Raji (cell line): Measurements from ENCODE around the gene MEGF10.

Experiments used
- POLR2A ChIP-seq: IDR thresholded peaks from 2 replicates; pipeline ENCODE4 v1.6.1; 2011; ENCODE audit warnings: low read depth, low read length, control low read depth; ENCODE audit not compliant: insufficient read depth

The MEGF10 gene

DNA sequence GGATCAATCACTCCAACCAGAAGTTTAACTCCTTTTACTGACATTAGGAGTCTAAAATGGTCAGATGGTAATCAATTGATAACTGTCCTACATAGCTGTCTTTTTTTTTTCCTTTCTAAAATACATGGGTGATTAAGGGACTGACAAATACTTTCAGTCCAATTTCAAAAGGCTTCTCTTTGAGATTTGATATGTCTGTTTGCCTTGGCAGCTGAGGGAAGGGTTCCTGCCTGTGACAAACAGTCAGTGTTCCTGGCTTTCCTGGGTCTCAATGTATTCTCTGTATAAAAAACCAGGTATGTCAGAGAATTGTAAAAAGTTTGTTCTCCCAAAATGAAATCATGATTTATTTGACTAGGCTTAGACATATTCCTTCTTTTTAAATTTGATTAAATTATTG, 84.5 kb downstream of the MEGF10 start:
- TF ChIP-seq POLR2A = no peak

- TF ChIP-seq POLR2A = no peak
These were observed 85.0 kb downstream of the MEGF10 start for GRCh38 chr5:127375544-127376091.

DNA sequence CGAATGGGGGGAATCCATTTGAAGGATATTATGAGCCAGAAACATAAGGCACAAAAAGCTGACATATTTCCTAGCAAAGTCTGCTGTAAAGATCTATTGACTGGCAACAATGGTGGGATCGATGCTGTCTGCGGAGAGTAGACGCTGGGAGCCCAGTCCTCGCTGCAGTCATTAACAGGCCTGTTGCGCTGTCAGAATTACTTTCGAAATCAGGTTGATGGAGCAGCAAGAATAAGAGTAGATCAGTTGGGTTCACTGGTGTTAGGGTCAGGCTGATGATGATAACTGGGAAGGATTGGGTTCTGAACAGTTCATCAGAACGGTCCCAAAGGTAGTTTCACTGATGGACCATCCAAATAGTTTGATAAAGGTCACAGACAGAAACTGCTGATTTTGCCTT, 87.1 kb downstream of the MEGF10 start:
- TF ChIP-seq POLR2A = no peak

DNA sequence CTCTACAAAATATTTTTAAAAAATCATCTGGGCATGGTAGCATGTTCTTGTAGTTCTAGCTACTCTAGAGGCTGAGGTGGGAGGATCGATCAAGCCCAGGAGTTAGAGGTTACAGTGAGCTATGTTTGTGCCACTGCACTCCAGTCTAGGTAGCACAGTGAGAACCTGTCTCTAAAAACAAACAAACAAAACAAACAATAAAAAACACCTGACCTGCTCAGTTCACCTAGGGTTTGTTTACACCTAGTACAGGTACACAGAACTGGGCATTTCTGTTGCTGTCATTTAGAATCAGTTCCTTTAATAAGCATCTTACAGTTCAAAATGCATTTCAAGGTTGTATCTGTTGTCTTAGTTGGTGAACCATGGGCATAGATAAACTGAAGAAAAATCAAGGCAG, 95.3 kb downstream of the MEGF10 start:
- TF ChIP-seq POLR2A = no peak

DNA sequence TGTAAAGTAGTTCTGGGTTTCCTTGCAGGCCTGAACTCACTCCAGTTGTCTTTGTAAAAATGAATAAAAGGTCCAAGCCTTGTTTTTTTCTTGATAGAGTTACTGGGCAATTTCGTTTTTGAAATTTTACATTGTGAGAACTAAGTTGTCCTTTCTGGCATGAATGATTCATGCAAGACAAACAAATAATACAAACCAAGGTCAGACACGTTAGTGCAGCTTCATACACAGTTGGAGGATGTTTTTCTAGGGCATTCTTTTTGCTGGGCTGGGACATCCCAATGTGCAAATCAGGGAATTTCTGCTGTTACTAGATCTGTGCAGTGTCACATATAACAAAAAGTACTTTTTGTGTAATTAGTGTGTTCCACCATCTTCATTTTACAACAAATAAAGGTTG, 96.0 kb downstream of the MEGF10 start:
- TF ChIP-seq POLR2A = no peak

GRCh38 chr5:127389601-127390000, 99.0 kb downstream of the MEGF10 start:
- TF ChIP-seq POLR2A = no peak

- no peak for TF ChIP-seq POLR2A
These were observed 102.2 kb downstream of the MEGF10 start for GRCh38 chr5:127392762-127393161.

- TF ChIP-seq POLR2A = no peak
These were observed 106.0 kb downstream of the MEGF10 start for GRCh38 chr5:127396490-127397155.

DNA sequence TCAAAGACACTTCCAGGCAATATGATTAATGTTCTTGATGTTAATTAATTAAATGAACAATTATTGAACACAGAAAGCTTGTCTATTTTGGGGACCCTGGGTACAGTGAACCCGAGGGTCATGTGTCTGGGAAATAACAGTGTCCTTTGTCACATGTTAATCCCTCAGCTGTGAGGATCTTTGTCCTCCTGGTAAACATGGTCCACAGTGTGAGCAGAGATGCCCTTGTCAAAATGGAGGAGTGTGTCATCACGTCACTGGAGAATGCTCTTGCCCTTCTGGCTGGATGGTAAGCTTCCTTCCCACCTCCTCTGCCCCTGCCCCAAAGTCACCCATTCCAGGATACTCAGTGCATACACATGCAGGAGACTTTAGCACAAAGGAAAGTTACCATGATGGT, 107.9 kb downstream of the MEGF10 start:
- TF ChIP-seq POLR2A = no peak

- TF ChIP-seq POLR2A = no peak
These were observed 108.5 kb downstream of the MEGF10 start for GRCh38 chr5:127399068-127399467.

DNA sequence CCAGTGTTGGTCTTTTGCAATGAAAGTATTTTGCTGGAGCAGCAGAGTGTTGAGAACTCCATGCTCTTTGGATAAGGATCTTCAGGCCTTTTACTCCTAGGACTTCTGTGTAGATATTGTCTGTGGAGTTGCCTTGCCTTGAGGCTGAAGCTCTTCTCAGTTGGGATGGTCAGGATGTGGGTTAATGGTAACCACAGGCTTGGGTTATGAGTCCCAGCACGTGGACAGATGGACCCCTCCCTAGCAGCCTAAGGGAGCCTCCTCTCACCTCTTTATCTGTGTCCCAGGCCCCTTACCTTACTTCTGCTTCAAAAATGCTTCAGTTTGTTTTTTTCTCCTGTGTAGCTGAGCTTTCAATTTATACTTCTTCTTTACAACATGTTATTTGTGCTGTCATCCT, 109.9 kb downstream of the MEGF10 start:
- TF ChIP-seq POLR2A = no peak

GRCh38 chr5:127400946-127401670, 110.5 kb downstream of the MEGF10 start:
- TF ChIP-seq POLR2A = no peak

DNA sequence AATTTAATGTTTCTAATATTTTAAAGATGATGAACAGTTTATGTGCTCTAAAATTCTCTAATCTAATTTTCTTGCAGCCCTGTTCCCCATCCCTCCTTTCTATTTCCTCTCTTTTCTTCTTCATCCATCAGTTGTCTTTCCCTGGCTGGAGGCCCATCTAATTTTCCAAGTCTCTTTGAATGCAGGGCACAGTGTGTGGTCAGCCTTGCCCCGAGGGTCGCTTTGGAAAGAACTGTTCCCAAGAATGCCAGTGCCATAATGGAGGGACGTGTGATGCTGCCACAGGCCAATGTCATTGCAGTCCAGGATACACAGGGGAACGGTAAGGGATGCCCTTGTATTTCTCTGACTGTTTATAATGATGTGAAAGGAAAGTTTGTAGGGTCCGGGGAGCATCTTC, 111.8 kb downstream of the MEGF10 start:
- TF ChIP-seq POLR2A = no peak

- TF ChIP-seq POLR2A = no peak
These were observed 113.6 kb downstream of the MEGF10 start for GRCh38 chr5:127404190-127404589.

GRCh38 chr5:127406326-127407121, 115.9 kb downstream of the MEGF10 start:
- no peak for TF ChIP-seq POLR2A
